KOPT-K1 (cell line): ENCODE data around the gene HBD.

ENCODE experiments used
- H3K27ac ChIP-seq: fragments of 200-600 bp; sonication (generic); 2 replicates; pipeline ENCODE4 v1.5.1; 2016; ENCODE audit warnings: antibody characterized with exemption, mild to moderate bottlenecking, low read depth, low read length; ENCODE audit not compliant: poor library complexity, severe bottlenecking
- H3K36me3 ChIP-seq: fragments of 200-600 bp; sonication (generic); 2 replicates; pipeline ENCODE4 v1.5.1; 2017; ENCODE audit warnings: antibody characterized with exemption, mild to moderate bottlenecking, low read length, moderate library complexity; ENCODE audit not compliant: insufficient read depth
- H3K9me3 ChIP-seq: fragments of 200-600 bp; sonication (generic); 2 replicates; pipeline ENCODE4 v1.5.1; 2017; ENCODE audit warnings: antibody characterized with exemption, low read length, mild to moderate bottlenecking; ENCODE audit not compliant: insufficient read depth, poor library complexity, severe bottlenecking

The HBD gene

DNA sequence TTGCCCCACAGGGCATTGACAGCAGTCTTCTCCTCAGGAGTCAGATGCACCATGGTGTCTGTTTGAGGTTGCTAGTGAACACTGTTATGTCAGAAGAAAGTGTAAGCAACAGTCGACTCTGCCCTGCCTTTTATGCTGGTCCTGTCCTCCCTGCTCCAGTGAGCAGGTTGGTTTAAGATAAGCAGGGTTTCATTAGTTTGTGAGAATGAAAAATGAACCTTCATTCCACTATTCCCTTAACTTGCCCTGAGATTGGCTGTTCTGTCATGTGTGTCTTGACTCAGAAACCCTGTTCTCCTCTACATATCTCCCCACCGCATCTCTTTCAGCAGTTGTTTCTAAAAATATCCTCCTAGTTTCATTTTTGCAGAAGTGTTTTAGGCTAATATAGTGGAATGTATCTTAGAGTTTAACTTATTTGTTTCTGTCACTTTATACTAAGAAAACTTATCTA lies at the start of gene HBD:
Gene HBD (minus strand): TSS at position 103 of the 454 bp plus-strand sequence. CDS start 50 bp downstream, at position 53.
- Histone ChIP-seq H3K36me3 (no peaks in the 10 kb centered on the region), H3K9me3 (no peaks in the 10 kb centered on the region), H3K27ac (no peak within 1 kb of the TSS)

GRCh38 chr11:5283882-5284281 lies 49.6 kb upstream of the HBD start:
- Histone ChIP-seq H3K36me3 (no peaks in the 10 kb centered on the region), H3K9me3 (no peaks in the 10 kb centered on the region), H3K27ac (no peak overlapping the region)

- H3K36me3 ChIP-seq, result no peaks in the 10 kb centered on the region
- H3K9me3 ChIP-seq, result no peaks in the 10 kb centered on the region
- H3K27ac ChIP-seq, result no peak overlapping the region
These were observed 48.8 kb upstream of the HBD start for GRCh38 chr11:5283086-5283485.

DNA sequence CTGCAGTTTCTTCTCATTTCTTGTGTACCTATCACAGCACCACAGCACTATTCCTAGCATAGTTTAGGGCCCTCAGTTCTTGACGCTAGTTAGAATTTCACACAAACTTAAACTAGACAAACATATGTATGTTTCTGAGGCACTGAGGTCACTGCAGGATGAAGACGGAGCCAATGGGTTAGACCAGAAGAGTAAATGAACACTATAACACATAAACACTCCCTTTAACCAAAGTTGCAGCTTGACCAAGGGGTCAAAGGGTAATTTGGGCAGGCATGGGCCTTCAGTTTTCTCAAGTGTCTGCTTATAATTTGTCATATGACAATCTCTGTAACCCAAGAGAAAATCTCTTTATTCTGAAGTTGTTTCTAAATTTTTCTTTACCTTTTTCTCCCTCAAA lies 48.3 kb upstream of the HBD start:
- no peak overlapping the region for H3K27ac ChIP-seq

GRCh38 chr11:5281596-5281995 lies 47.3 kb upstream of the HBD start:
- no peaks in the 10 kb centered on the region for H3K36me3 ChIP-seq
- H3K9me3 ChIP-seq, result no peaks in the 10 kb centered on the region
- no peak overlapping the region for H3K27ac ChIP-seq

More for the DNA sequence above, 48.3 kb upstream of the HBD start:
- Histone ChIP-seq H3K9me3 (no peaks in the 10 kb centered on the region), H3K36me3 (no peaks in the 10 kb centered on the region)

DNA sequence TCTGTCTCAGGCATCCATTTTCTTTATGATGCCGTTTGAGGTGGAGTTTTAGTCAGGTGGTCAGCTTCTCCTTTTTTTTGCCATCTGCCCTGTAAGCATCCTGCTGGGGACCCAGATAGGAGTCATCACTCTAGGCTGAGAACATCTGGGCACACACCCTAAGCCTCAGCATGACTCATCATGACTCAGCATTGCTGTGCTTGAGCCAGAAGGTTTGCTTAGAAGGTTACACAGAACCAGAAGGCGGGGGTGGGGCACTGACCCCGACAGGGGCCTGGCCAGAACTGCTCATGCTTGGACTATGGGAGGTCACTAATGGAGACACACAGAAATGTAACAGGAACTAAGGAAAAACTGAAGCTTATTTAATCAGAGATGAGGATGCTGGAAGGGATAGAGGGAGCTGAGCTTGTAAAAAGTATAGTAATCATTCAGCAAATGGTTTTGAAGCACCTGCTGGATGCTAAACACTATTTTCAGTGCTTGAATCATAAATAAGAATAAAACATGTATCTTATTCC lies 46.4 kb upstream of the HBD start:
- Histone ChIP-seq H3K36me3 (no peaks in the 10 kb centered on the region), H3K27ac (no peak overlapping the region), H3K9me3 (no peaks in the 10 kb centered on the region)

DNA sequence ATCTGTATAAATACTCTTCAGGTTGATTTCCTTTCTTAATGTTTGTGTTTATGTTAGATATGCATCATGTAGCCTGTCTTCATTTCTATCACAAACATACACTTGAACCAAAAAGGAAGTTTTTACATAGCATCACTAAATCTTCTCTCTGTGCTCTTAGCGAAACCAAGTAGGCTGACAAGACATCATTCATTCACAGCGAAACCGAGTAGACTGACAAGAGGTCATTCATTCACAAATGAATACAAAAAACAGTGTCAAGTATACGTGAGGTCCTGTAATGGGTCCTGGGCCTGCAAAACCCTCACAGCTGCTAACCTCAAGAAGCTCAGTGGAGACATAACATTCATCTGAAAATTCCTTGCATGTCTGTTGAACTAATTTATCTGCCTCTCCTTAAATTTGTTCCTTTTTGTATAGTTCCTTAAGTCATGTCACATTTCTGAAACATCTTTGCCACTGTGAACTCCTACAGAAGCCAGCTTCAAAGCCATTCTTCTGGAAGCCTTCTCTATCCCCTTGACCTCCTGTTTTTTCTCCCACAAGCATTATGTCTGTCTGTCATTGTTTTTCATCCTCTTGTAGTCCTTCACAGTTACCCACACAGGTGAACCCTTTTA lies 45.3 kb upstream of the HBD start:
- no peaks in the 10 kb centered on the region for H3K36me3 ChIP-seq
- H3K27ac ChIP-seq, result no peak overlapping the region
- H3K9me3 ChIP-seq, result no peaks in the 10 kb centered on the region

- Histone ChIP-seq H3K36me3 (no peaks in the 10 kb centered on the region), H3K27ac (no peak overlapping the region), H3K9me3 (no peaks in the 10 kb centered on the region)
These were observed 43.6 kb upstream of the HBD start for GRCh38 chr11:5277807-5278382.

DNA sequence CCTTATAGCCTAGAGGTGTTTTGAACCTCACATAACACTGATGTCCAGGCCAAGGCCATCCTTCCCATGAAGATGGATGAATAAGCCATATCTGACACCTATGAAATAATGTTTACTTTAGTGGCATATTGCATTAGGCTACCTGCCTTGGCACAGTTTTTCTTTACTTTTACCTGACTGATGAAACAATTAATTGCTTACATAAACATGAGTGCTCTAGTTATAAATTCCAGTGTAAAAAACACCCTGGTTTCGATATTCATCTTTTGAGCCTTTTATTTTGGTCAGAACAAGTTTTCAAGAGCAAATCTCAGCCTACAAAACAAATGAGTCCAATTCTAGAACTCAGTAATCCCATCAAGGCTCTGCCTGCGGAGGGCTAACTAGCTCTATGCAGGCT lies 42.4 kb upstream of the HBD start:
- no peaks in the 10 kb centered on the region for H3K9me3 ChIP-seq
- H3K27ac ChIP-seq, result no peak overlapping the region
- H3K36me3 ChIP-seq, result no peaks in the 10 kb centered on the region

DNA sequence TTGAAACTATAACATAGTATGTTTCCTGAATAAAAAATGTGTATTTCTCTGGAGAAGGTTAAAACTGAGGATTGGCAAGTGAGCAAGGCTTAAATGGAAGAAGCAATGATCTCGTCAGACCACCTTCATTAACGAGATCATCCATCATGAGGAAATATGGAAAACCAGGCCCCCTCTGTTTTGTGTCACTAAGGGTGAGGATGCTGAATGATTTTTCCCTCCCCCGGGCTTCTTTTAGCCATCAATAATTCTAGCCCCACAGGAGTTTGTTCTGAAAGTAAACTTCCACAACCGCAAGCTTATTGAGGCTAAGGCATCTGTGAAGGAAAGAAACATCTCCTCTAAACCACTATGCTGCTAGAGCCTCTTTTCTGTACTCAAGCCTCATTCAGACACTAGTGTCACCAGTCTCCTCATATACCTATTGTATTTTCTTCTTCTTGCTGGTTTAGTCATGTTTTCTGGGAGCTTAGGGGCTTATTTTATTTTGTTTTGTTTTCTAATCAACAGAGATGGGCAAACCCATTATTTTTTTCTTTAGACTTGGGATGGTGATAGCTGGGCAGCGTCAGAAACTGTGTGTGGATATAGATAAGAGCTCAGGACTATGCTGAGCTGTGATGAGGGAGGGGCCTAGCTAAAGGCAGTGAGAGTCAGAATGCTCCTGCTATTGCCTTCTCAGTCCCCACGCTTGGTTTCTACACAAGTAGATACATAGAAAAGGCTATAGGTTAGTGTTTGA lies 41.3 kb upstream of the HBD start:
- no peaks in the 10 kb centered on the region for H3K36me3 ChIP-seq
- no peak overlapping the region for H3K27ac ChIP-seq
- H3K9me3 ChIP-seq, result no peaks in the 10 kb centered on the region

DNA sequence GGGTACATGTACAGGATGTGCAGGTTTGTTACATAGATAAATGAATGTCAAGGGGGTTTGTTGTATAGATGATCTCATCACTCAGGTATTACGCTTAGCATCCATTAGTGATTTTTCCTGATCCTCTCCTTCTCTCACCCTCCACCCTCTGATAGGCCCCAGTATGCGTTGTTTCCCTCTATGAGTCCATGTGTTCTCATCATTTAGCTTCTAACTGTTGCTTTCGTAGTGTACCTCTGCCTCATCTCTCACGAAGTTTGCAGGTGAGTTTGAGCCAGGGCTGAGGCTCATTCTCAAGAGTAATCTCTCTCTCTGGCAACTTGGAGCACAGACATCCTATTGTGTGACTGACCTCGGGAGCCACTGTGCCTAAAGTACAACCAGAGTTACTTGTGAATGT lies 40.1 kb upstream of the HBD start:
- H3K36me3 ChIP-seq, result no peaks in the 10 kb centered on the region
- H3K27ac ChIP-seq, result no peak overlapping the region
- no peaks in the 10 kb centered on the region for H3K9me3 ChIP-seq

DNA sequence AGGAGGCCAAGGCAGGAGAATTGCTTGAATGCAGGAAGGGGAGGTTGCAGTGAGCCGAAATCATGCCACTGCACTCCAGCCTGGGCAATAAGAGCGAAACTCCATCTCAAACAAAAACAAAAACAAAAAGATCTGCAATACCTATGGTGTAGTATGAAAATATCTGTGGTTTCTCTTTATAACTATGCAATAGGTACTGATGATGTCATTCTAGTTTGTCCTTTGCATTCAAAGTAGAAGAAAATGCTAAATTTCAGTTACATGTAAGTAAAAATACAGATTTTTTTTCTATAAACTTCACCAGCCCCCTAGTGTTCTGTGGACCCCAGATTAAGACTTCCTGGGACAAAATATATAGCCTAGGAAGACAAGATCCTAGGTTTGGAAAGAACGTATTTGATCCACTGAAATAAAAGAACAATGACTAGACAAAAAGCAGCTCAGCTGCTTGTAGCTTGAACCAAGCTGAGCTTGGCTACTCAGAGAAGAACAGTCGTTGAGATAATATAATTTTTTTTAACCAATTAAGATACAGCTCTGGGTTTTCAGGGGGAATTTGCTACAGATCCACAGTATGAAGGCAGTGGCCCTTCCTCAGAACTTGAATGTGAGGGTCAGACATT lies 38.2 kb upstream of the HBD start:
- Histone ChIP-seq H3K27ac (no peak overlapping the region), H3K9me3 (no peaks in the 10 kb centered on the region), H3K36me3 (no peaks in the 10 kb centered on the region)

DNA sequence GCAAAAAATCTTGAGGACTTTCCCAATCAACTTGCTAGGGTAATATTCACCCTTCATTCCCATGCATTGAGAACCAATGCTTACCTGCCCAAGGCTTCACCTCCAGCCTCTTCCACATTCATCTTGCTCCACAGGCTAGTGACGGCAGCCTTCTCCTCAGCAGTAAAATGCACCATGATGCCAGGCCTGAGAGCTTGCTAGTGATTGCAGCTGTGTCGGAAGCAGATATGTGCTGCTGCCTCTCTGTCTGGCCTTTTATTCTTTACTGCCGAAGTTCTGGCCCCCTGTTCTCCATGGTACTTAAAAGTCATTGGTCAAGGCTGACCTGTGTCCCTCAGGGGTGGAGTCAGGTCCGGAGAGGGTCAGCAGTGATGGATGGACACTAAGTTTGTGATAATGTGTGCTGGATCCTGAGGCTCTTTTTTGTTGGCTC lies 35.4 kb upstream of the HBD start, which contains the start of gene HBE1:
Gene HBE1 (minus strand): TSS at position 231 of the 433 bp plus-strand sequence. CDS start 55 bp downstream, at position 176.
- no peaks in the 10 kb centered on the region for H3K36me3 ChIP-seq
- no peak within 1 kb of the TSS for H3K27ac ChIP-seq
- no peaks in the 10 kb centered on the region for H3K9me3 ChIP-seq

DNA sequence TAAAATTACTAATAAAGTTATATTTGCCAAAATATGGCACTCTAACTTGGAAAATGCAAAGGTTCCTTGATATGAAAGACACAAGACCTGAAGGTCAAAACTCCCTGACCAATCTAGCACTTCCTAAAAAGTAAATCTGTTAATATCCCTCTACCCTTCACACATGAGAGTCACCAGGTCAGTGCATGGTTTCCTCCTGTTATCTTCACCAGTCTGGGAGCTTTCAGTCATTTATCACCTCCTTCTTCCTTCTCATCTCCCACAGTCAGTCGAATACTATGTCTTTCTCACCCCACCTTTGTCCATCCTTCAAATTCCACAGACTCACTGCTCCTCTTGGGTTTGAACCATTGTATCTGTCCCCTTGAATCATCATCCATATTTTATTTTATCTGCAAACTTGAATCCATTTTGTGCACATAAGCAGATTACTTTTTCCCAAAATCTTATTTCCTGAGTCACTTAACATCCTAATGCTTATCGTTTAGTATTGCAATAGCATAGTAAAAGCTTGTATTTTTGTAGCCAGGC lies 32.8 kb upstream of the HBD start:
- no peak overlapping the region for H3K27ac ChIP-seq
- no peaks in the 10 kb centered on the region for H3K9me3 ChIP-seq
- H3K36me3 ChIP-seq, result no peaks in the 10 kb centered on the region

DNA sequence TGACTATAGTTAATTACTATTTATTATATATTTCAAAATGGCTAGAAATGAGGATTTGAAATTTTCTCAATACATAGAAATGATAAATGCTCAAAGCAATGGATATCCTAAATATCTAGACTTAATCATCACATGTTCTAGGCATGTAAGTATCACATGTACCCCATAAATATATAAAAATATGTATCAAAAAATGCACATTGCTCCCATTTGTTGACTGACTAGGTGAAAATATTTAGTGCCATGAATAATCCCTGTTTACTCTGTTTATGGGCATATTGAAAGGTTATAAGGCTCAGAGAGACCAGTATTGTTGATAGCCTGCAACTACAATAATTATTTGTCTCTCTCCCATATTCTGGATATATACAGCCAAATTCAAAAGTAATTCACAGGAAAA lies 32.3 kb upstream of the HBD start:
- Histone ChIP-seq H3K9me3 (no peaks in the 10 kb centered on the region), H3K27ac (no peak overlapping the region), H3K36me3 (no peaks in the 10 kb centered on the region)
